COLO668 (cell line): ENCODE results near the gene EPHA6.

Experiments
- DNase-seq: peaks from one replicate; lab custom pipeline; 2025; ENCODE audit not compliant: unreplicated experiment; lab: John Stamatoyannopoulos, UW

The EPHA6 gene

GRCh38 chr3:97138914-97139541, 324.6 kb downstream of the EPHA6 start:
- DNase-seq, result no peak

GRCh38 chr3:97148931-97149330, 334.5 kb downstream of the EPHA6 start:
- no peak for DNase-seq

- DNase-seq, result no peak
Observed at GRCh38 chr3:97161169-97161568, 346.8 kb downstream of the EPHA6 start.

- no peak for DNase-seq
Observed at GRCh38 chr3:97177242-97177641, 362.8 kb downstream of the EPHA6 start.

GRCh38 chr3:97181704-97182103, 367.3 kb downstream of the EPHA6 start:
- DNase-seq, result no peak

GRCh38 chr3:97187771-97188170, 373.4 kb downstream of the EPHA6 start:
- no peak for DNase-seq

- no peak for DNase-seq
Observed at GRCh38 chr3:97189835-97190234, 375.4 kb downstream of the EPHA6 start.

- no peak for DNase-seq
Observed at GRCh38 chr3:97197083-97197482, 382.7 kb downstream of the EPHA6 start.

GRCh38 chr3:97197830-97198229, 383.4 kb downstream of the EPHA6 start:
- DNase-seq, result no peak

GRCh38 chr3:97200387-97200786, 386.0 kb downstream of the EPHA6 start:
- DNase-seq, result no peak

GRCh38 chr3:97201814-97202213, 387.4 kb downstream of the EPHA6 start:
- DNase-seq, result no peak

GRCh38 chr3:97228966-97229365, 414.6 kb downstream of the EPHA6 start:
- DNase-seq, result no peak

GRCh38 chr3:97230486-97230885, 416.1 kb downstream of the EPHA6 start:
- DNase-seq, result no peak

GRCh38 chr3:97232393-97233034, 418.1 kb downstream of the EPHA6 start:
- no peak for DNase-seq

GRCh38 chr3:97235179-97235578, 420.8 kb downstream of the EPHA6 start:
- DNase-seq, result no peak

GRCh38 chr3:97235611-97236315, 421.4 kb downstream of the EPHA6 start:
- DNase-seq, result no peak

GRCh38 chr3:97241417-97241816, 427.0 kb downstream of the EPHA6 start:
- no peak for DNase-seq

- DNase-seq, result no peak
Observed at GRCh38 chr3:97245201-97245910, 431.0 kb downstream of the EPHA6 start.

GRCh38 chr3:97256060-97256459, 441.7 kb downstream of the EPHA6 start:
- no peak for DNase-seq

- peak; percentile 5 for DNase-seq
Observed at GRCh38 chr3:97257942-97258697, 443.7 kb downstream of the EPHA6 start.

GRCh38 chr3:97259263-97259662, 444.9 kb downstream of the EPHA6 start:
- DNase-seq, result no peak
